ENCODE measurements around the gene SIKE1.

GRCh38 chr1:114737314-114737849 is 43.1 kb downstream of the SIKE1 start:
- no peak for TF ChIP-seq GATA2 (IDR thresholded peaks at IDR 0.05; ENCODE audit: low read depth, low read length)
- no peak for TF ChIP-seq GATA3 (IDR thresholded peaks at IDR 0.05; ENCODE audit: low read depth, low read length)
